CD4-positive, alpha-beta T cell treated with Interleukin-4 for 4 hours (primary cell): Measurements from ENCODE around the gene PCGF6.
A peak's percentile ranks its signal among the peaks of the same experiment; 100 is the strongest.
"Not testable (repeated sequence)": the region's sequence is repeated elsewhere in the genome, so short reads cannot be mapped to it uniquely, and the experiment has no call there.

Source experiments
- DNase-seq: peaks from one replicate; pipeline ENCODE4 v3.0.0-alpha.2; 2020

PCGF6 gene

DNA sequence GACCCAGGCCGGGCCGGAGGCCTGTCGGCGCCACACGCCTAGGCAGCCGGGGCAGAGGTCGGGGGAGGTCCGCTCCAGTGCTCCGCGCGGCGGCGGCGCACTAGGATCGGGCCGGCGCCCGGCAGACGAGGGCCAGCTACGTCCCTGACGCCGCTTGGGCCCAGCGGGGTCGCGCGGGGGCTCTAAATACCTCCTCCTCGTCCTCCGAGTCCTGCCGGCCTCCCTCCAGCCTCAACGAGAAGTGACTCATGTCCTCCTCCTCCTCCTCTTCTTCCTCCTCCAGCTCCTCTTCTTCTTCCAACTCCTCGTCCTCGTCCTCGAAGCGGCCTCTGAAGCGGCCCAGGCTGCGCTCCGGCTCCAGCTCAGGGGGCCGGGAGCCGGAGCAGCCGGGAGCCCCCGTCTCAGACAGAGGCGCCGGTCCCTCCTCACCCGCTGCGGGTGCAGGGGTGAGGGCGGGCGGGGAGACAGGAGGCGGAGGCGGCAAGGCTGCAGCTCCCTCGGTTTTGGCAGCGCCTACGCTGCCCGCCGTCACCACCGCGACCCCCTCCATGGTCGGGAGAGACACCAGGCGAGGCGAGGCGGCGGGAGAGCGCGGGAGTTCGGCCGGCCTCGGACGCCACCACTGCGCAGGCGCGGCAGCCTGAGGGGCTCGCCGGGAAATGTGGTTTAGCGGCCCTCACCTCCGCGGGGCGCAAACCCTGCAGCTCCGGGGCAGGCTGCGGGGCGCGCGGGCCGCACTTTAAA lies at the start of gene PCGF6:
Gene PCGF6, minus strand, starts transcription at position 624 of the 744 bp plus-strand sequence. Its CDS starts 74 bp downstream, at position 550.
- DNase-seq: peak; percentile 64

GRCh38 chr10:103397191-103397825 lies 46.4 kb upstream of the PCGF6 start:
- DNase-seq: no peak

GRCh38 chr10:103396789-103397087 lies 45.8 kb upstream of the PCGF6 start:
- no peak for DNase-seq

DNA sequence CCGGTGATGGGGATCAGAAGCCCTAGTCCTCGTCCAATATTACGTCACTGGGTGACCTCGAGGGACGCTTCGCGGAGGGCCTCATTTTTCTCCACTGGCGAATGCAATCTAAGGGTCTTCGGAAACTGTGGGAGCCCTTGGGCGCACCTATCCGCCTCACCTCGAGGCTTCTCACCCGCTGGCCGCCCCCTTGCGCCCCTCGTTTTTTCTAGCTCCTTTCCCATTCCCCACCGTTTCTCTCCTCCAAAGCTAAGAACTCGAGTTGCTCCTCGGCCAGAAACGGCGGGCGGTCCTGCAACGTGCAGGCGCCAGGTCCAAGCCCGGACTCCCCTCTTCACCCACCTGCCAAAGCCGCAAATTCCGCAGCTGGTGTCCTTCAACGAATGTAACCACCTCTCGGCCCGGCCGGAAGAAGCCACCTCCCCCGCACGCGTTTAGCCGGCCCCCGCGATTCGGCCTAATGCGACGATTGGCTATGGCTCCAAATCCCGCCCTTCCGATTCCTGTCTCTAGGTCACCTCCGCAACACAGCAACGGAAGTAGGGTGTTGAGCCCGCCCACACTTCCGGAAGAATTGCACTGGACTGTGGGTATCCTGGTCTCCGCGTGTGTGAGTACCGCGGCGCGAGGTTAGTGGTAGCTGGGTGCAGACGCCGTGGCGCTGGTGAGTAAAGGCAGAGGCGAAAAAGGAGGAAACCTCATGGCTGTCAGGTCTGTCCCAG lies 45.3 kb upstream of the PCGF6 start, which contains the start of the genes ATP5MK and PDCD11:
Gene ATP5MK, minus strand, starts transcription at position 409 of the 722 bp plus-strand sequence. CDS start 4,018 bp downstream, outside the sequence.
Gene PDCD11, plus strand, starts transcription at position 560 of the 722 bp plus-strand sequence. CDS start 1,801 bp downstream, outside the sequence.
- DNase-seq: peak; percentile 96

- no peak for DNase-seq
These were observed 44.8 kb upstream of the PCGF6 start for GRCh38 chr10:103395754-103396066.

DNA sequence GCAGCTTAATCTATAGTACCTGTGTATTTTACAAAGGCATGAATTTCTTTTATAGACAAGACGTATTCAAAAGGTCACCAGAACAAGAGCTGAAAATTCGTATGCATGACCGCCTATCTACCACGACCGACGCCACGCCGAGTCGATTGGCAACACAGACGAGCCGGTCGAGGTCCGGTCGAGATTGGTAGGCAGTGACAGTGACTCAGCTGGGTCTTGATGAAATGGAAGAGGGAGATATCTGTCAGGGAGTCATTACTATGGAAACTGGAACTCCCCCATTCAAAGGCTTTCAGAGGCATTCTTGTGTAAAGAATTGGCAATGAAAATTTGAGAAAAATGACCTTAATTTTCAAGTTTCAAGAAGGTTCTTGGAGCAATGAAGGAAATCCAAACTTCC lies 43.2 kb upstream of the PCGF6 start:
- DNase-seq: no peak

- no peak for DNase-seq
These were observed 31.8 kb upstream of the PCGF6 start for GRCh38 chr10:103382769-103383168.

GRCh38 chr10:103374263-103374662 lies 23.3 kb upstream of the PCGF6 start:
- DNase-seq: no peak

GRCh38 chr10:103373544-103373943 lies 22.6 kb upstream of the PCGF6 start:
- DNase-seq: no peak

- peak; percentile 95 for DNase-seq
These were observed 17.0 kb upstream of the PCGF6 start, which contains the start of gene TAF5 for GRCh38 chr10:103367782-103368518. Gene TAF5 (plus strand): TSS chr10:103367976. CDS start chr10:103367990, 14 bp downstream.

DNA sequence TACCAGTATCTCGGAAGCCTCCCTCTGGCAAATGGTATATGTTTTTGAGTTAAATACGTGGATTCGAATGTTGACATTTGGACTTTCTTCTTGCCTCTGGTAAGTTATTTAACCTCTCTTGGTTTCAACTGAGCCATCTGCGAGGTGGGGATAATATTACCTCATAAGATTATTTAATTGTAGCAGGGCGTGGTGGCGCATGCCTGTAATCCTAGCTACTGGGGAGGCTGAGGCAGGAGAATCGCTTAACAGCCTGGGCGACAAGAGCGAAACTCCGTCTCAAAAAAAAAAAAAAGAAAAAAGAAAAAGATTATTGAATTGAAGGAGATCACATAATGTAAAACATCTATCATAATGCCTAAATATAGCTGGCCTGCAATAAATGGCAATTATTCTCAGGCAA lies 16.4 kb upstream of the PCGF6 start:
- no peak for DNase-seq

DNA sequence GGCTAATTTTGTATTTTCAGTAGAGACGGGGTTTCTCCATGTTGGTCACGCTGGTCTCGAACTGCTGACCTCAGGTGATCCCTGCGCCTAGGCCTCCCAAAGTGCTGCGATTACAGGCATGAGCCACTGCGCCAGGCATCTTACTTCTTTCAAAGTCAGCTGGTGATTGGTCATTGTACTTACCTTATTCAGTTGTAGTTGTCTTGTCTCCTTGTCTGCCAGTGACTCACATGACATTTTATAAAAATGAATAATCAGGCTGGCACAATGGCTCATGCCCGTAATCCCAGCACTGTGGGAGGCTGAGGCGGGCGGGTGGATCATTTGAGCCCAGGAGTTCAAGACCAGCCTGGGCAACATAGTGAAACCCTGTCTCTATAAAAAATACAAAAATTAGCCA lies 9.9 kb upstream of the PCGF6 start:
- DNase-seq: not testable (repeated sequence)

- DNase-seq: not testable (repeated sequence)
These were observed 8.6 kb upstream of the PCGF6 start for GRCh38 chr10:103359493-103359892.

- DNase-seq: no peak
These were observed 5.1 kb upstream of the PCGF6 start for GRCh38 chr10:103355906-103356599.

GRCh38 chr10:103354567-103354966 lies 3.6 kb upstream of the PCGF6 start:
- DNase-seq: not testable (repeated sequence)

- DNase-seq: no peak
These were observed 2.3 kb upstream of the PCGF6 start for GRCh38 chr10:103353281-103353680.

DNA sequence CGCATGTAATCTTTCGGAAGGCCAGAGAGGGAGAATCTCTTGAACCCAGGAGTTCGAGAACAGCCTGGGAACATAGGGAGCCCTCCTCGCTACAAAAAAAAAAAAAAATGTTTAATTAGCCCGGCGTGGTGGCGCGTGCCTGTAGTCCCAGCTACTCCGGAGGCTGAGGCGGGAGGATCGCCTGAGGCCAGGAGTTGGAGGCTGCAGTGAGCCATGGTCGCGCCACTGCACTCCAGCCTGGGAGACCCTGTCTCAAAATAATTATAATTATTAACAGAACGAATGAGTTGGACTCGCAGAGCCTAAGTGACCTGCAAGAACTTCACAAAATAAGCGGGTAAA lies 794 bp downstream of the PCGF6 start:
- DNase-seq: no peak

DNA sequence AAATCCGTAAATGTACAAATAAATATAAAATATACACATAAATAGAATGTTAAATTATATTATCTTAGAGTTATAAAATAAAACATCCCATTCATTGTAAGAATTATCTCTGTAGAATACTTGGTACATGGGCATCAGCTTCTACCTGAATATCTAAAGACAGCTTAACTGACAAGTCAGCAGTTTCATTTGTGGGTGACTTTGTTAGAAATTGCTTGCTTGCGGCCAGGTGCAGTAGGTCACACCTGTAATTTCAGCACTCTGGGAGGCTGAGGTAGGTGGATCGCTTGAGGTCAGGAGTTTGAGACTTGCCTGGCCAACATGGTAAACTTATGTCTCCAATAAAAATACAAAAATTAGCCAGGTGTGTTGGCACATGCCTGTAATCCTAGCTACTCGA lies 14.6 kb downstream of the PCGF6 start:
- no peak for DNase-seq

DNA sequence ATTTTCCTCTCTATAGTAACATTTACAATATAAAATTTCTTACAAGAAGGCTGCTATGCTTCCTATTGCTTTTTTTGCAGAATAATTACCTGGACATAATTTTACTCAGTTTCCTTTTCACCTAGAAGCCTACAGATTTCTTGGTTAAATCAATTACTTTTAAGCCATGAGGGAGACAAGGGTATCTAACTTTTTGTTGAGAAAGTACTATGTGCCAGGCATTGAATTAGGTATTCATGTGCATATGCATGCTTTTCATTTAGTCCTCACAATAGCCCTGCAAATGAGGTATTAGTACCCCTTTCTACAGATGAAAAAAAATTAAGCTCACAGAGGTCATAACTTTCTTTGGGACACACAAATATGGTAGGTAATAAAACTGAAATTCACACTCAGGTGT lies 16.4 kb downstream of the PCGF6 start:
- no peak for DNase-seq

GRCh38 chr10:103333934-103334520 lies 16.9 kb downstream of the PCGF6 start:
- DNase-seq: peak; percentile 35

DNA sequence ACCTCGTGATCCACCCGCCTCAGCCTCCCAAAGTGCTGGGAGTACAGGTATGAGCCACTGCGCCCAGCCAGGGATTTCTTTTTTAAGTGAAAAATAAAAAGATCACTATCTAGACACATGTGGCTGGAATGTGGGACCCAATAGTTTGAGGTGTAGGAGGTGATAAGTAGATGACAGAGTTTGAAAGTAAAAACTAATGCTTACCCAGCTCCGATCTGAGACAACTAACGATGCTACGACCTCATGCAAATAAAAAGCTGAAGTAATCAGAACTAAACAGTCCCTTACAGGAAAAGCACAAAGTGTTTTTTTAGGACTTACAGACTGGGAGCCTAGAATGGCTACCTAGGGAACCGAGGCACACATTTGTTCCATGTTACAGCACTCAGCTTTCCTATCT lies 23.0 kb downstream of the PCGF6 start:
- DNase-seq: no peak

GRCh38 chr10:103316087-103316486 lies 34.9 kb downstream of the PCGF6 start:
- DNase-seq: no peak
